K562 (cell line): ENCODE results near the gene TRAF7. TPM values are rescaled to one million over a fixed set of nuclear protein-coding genes. Genes with fewer than 3 reads are reported as not detected.

ENCODE experiments used
- BDP1 ChIP-seq: IDR thresholded peaks from 3 replicates; pipeline ENCODE4 v1.6.1; 2011; ENCODE audit not compliant: insufficient read length, insufficient read depth
- CAMTA2 ChIP-seq: fragments of 250-450 bp; sonication (Bioruptor Pico); conservative IDR thresholded peaks from 2 replicates; pipeline ENCODE4 v1.5.1; 2022
- ESRRA ChIP-seq: fragments of 450-650 bp; IDR thresholded peaks from 2 replicates; pipeline ENCODE4 v1.6.1; 2014; ENCODE audit warnings: low read depth, mild to moderate bottlenecking, moderate library complexity, borderline replicate concordance
- FIP1L1 ChIP-seq: fragments of 200-400 bp; formaldehyde crosslinking; IDR thresholded peaks from 2 replicates; pipeline ENCODE4 v1.6.1; 2018; ENCODE audit warnings: mild to moderate bottlenecking, low read depth, low read length; ENCODE audit not compliant: poor library complexity, severe bottlenecking
- GABPB1 ChIP-seq: sonication (generic); formaldehyde crosslinking; IDR thresholded peaks from 2 replicates; pipeline ENCODE4 v1.8.0; 2022; ENCODE audit warnings: mild to moderate bottlenecking, missing genetic modification reagents
- GATAD2A ChIP-seq: fragments of 450-650 bp; IDR thresholded peaks from 2 replicates; pipeline ENCODE4 v1.6.1; 2017
- GTF3C2 ChIP-seq: IDR thresholded peaks from 3 replicates; pipeline ENCODE4 v1.6.1; 2011; ENCODE audit warnings: borderline replicate concordance, mild to moderate bottlenecking, moderate library complexity; ENCODE audit not compliant: insufficient read length; ENCODE audit errors: extremely low read depth
- KLF1 ChIP-seq: fragments of 450-650 bp; IDR thresholded peaks from 2 replicates; pipeline ENCODE4 v1.6.1; 2016; ENCODE audit warnings: missing genetic modification characterization, missing compliant biosample characterization
- LEF1 ChIP-seq: fragments of 450-650 bp; IDR thresholded peaks from 2 replicates; pipeline ENCODE4 v1.6.1; 2016; ENCODE audit warnings: mild to moderate bottlenecking
- MAZ ChIP-seq, 2 experiments: fragments of 450-650 bp in 1 of 2; sonication (generic) in 1 of 2; formaldehyde crosslinking; IDR thresholded peaks in 1 of 2; conservative IDR thresholded peaks in 1 of 2; 2 replicates each; pipeline versions ENCODE4 v1.4.0 to v1.5.0; 2020; ENCODE audit warnings: mild to moderate bottlenecking in 1 of 2, missing genetic modification reagents in 1 of 2
- MCM3 ChIP-seq: fragments of 450-650 bp; IDR thresholded peaks from 2 replicates; pipeline ENCODE4 v1.6.1; 2016
- NFATC3 ChIP-seq: fragments of 450-650 bp; IDR thresholded peaks from 2 replicates; pipeline ENCODE4 v1.6.1; 2017; ENCODE audit warnings: mild to moderate bottlenecking
- NFIX ChIP-seq: fragments of 250-450 bp; sonication (Bioruptor Pico); IDR thresholded peaks from 2 replicates; pipeline ENCODE4 v1.4.0; 2020; ENCODE audit warnings: low read depth, mild to moderate bottlenecking, moderate library complexity
- PKNOX1 ChIP-seq: fragments of 450-650 bp; IDR thresholded peaks from 2 replicates; pipeline ENCODE4 v1.6.1; 2016
- SIX5 ChIP-seq, 2 experiments: IDR thresholded peaks; 2 replicates each; pipeline ENCODE4 v1.6.1; 2011; ENCODE audit warnings: low read length in 2 of 2, borderline replicate concordance in 1 of 2, low read depth in 1 of 2, mild to moderate bottlenecking in 1 of 2, moderate library complexity in 1 of 2; ENCODE audit not compliant: insufficient read depth in 1 of 2
- ZKSCAN1 ChIP-seq: fragments of 150-350 bp; IDR thresholded peaks from 2 replicates; pipeline ENCODE4 v1.6.1; 2016; ENCODE audit warnings: low read depth, low read length
- ZNF324 ChIP-seq: fragments of 250-450 bp; sonication (Bioruptor Pico); IDR thresholded peaks from 2 replicates; pipeline ENCODE4 v1.4.0; 2020; ENCODE audit warnings: mild to moderate bottlenecking
- ZNF354B ChIP-seq: fragments of 250-450 bp; sonication (Bioruptor Pico); IDR thresholded peaks from 2 replicates; pipeline ENCODE4 v1.4.0; 2020
- ZNF41 ChIP-seq: fragments of 250-450 bp; sonication (Bioruptor Pico); conservative IDR thresholded peaks from 2 replicates; pipeline ENCODE4 v1.4.0; 2020; ENCODE audit warnings: mild to moderate bottlenecking
- ZNF561 ChIP-seq: fragments of 450-650 bp; formaldehyde crosslinking; conservative IDR thresholded peaks from 2 replicates; pipeline ENCODE4 v1.4.0; 2020; ENCODE audit warnings: mild to moderate bottlenecking, moderate library complexity
- polyA plus RNA-seq, 8 experiments: library from polyadenylated mRNA; depleted of rRNA in 4 of 8; stranded (reverse) in 5 of 8; unstranded in 3 of 8; fragments of >200 nt; fragmentation: Nextera tagmentation in 2 of 8; fragmentation: Illumina TruSeq in 1 of 8; extraction: Ambion mirVana in 2 of 8; extraction: Trizol in 1 of 8; gene quantifications; 2 replicates each; pipeline versions ENCODE4 v1.2.1 to v1.2.3, GENCODE V29; 2011 to 2014; ENCODE audit warnings: inconsistent platforms in 1 of 8, missing spikeins in 1 of 8
- total RNA-seq, 7 experiments: library from RNA; depleted of rRNA in 6 of 7; stranded (reverse); fragments of >200 nt in 6 of 7; fragmentation: Illumina TruSeq in 2 of 7; extraction: Trizol in 2 of 7; gene quantifications; 2 replicates each; pipeline versions ENCODE4 v1.2.1 to v1.2.3, GENCODE V29; 2011 to 2021; ENCODE audit warnings: low replicate concordance in 1 of 7
- TF ChIP-seq, protein P1 (sequence below): fragments of 450-650 bp; IDR thresholded peaks from 2 replicates; pipeline ENCODE4 v1.6.1; 2017; ENCODE audit warnings: antibody characterized with exemption, mild to moderate bottlenecking

Gene TRAF7
- total and polyA plus RNA-seq, 9 of the 15 experiments (the other 6 are each of a cell fraction or from before 2014, with no cell fraction given): 1.1 to 113 (median 41.6) TPM

DNA sequence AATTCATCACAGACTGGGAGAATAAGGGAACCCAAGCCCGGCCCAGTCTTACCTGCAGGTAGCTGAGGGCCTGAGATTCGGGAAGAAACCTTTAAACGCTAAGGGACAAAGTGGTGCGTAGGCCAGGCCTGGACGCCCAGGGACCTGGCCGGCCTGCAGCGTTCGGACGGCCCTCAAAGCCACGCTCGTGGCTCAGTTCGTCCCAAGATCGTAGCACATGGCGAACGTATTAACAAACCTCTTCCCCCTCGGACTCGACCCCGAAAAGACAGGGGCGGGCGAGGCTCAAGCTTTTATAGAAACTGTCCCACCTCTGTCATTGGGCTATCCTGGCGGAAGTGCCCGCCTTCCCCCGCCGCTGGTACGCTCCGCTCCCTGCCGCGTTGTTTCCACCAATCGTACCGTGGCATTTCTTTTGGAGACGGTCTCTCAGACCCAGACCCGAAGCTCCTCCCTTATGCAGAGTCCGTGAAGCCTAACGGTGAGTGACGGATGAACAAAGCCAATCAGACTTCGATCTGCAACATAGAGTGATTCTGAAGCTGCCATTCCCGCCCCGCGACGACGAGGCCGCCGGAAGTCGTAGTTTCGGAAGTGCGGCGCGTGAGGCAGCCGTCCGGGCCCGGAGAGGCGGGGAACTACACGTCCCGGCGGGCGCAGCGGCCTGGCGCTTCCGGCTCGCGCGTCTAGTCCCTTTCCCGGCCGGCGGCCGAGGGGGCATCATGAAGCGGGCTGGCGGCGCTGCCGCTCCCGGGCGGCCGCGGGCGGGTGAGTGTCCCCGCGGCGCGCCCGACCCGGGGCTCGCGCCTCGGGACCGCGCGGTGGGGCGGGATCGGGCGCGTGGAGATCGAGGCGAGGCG is at the start of gene TRAF7 (continued):
- TF ChIP-seq FIP1L1 (peak; percentile 46), NFIX (CRISPR knock-in tag) (no peak), KLF1 (tag) (peak; percentile 81), PKNOX1 (peak; percentile 99), BDP1 (no peak), GTF3C2 (no peak), ZNF324 (CRISPR knock-in tag) (no peak), NFATC3 (no peak), MAZ (CRISPR knock-in tag; conservative IDR thresholded peaks at IDR 0.05 in 1 of 2, IDR thresholded peaks at IDR 0.05 in 1 of 2) (peak; percentile 74 to 83), CAMTA2 (0 out of 2 replicates have a peak, but pooled peaks have one; percentile 73), ZNF561 (no peak), ZNF41 (CRISPR knock-in tag) (no peak), ESRRA (peak; percentile 61; the same call in 1 of the 2 replicates), GABPB1 (CRISPR knock-in tag) (peak; percentile 97), ZNF354B (CRISPR knock-in tag) (no peak), SIX5 (IDR thresholded peaks at IDR 0.05; ENCODE audit: borderline replicate concordance in 1 of 2, insufficient read depth in 1 of 2, low read depth in 1 of 2, low read length in 2 of 2) (peak; percentile 93 to 97), ZKSCAN1 (0 out of 2 replicates have a peak, but pooled peaks have one; percentile 38), LEF1 (peak; percentile 17; the same call in 1 of the 2 replicates), GATAD2A (no peak), MCM3 (no peak)
- TF ChIP-seq, protein P1, sequence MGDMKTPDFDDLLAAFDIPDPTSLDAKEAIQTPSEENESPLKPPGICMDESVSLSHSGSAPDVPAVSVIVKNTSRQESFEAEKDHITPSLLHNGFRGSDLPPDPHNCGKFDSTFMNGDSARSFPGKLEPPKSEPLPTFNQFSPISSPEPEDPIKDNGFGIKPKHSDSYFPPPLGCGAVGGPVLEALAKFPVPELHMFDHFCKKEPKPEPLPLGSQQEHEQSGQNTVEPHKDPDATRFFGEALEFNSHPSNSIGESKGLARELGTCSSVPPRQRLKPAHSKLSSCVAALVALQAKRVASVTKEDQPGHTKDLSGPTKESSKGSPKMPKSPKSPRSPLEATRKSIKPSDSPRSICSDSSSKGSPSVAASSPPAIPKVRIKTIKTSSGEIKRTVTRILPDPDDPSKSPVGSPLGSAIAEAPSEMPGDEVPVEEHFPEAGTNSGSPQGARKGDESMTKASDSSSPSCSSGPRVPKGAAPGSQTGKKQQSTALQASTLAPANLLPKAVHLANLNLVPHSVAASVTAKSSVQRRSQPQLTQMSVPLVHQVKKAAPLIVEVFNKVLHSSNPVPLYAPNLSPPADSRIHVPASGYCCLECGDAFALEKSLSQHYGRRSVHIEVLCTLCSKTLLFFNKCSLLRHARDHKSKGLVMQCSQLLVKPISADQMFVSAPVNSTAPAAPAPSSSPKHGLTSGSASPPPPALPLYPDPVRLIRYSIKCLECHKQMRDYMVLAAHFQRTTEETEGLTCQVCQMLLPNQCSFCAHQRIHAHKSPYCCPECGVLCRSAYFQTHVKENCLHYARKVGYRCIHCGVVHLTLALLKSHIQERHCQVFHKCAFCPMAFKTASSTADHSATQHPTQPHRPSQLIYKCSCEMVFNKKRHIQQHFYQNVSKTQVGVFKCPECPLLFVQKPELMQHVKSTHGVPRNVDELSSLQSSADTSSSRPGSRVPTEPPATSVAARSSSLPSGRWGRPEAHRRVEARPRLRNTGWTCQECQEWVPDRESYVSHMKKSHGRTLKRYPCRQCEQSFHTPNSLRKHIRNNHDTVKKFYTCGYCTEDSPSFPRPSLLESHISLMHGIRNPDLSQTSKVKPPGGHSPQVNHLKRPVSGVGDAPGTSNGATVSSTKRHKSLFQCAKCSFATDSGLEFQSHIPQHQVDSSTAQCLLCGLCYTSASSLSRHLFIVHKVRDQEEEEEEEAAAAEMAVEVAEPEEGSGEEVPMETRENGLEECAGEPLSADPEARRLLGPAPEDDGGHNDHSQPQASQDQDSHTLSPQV: peak; percentile 80
